BLaER1 treated with 17β-estradiol and CSF1 and Interleukin-3, amounts not matched to agents 10 nM and 100 nM (cell line): ENCODE data around the gene CETN2.

Experiments
- H3K27ac ChIP-seq, 11 experiments: shearing (Covaris generic); formaldehyde crosslinking; 2 replicates each; pipeline ENCODE4 v1.8.1; 2022
- H3K27me3 ChIP-seq, 11 experiments: shearing (Covaris generic); formaldehyde crosslinking; 2 replicates each; pipeline ENCODE4 v1.8.1; 2022
- H3K36me3 ChIP-seq, 11 experiments: shearing (Covaris generic); formaldehyde crosslinking; 2 replicates each; pipeline ENCODE4 v1.8.1; 2022
- H3K4me1 ChIP-seq, 10 experiments: shearing (Covaris generic); formaldehyde crosslinking; 2 replicates each; pipeline ENCODE4 v1.8.1; 2022
- H3K4me2 ChIP-seq, 11 experiments: shearing (Covaris generic); formaldehyde crosslinking; 2 replicates each; pipeline ENCODE4 v1.8.1; 2022
- H3K4me3 ChIP-seq, 10 experiments: shearing (Covaris generic); formaldehyde crosslinking; 2 replicates each; pipeline ENCODE4 v1.8.1; 2022
- H3K9ac ChIP-seq, 11 experiments: shearing (Covaris generic); formaldehyde crosslinking; 2 replicates each; pipeline ENCODE4 v1.8.1; 2022
- H3K9me3 ChIP-seq, 11 experiments: shearing (Covaris generic); formaldehyde crosslinking; replicated peaks in 1 of 11; 2 replicates each; pipeline ENCODE4 v1.8.1; 2022
- H4K20me1 ChIP-seq, 11 experiments: shearing (Covaris generic); formaldehyde crosslinking; 2 replicates each; pipeline ENCODE4 v1.8.1; 2022
- Cebpa-rat ChIP-seq, 11 experiments: shearing (Covaris generic); IDR thresholded peaks; 2 replicates each; pipeline ENCODE4 v1.8.1; 2022

Gene CETN2

GRCh38 chrX:152830312-152831305, at the start of gene CETN2, which contains the start of gene NSDHL:
TSS of gene CETN2 (minus strand) at chrX:152830757. CDS start at chrX:152830710, 47 bp downstream.
TSS of gene NSDHL (plus strand) at chrX:152831063. CDS start at chrX:152846325, 15,262 bp downstream.
- Histone ChIP-seq H3K36me3 (peaks cover 0 to 22% (median 5%) of the 10 kb centered on the region in 11 experiments; a peak in 6 of 22 replicates), H3K9ac (peak within 1 kb of the TSS; percentile 77 to 88 (median 86)), H3K9me3 (0 out of 22 replicates have a peak, but pooled peaks cover 0 to 6% (median 0%) of the 10 kb centered on the region in 11 experiments), H3K4me2 (peak within 1 kb of the TSS; percentile 75 to 90 (median 84)), H3K27ac (peak within 1 kb of the TSS; percentile 53 to 82 (median 76); a peak in 21 of 22 replicates), H3K4me3 (peak within 1 kb of the TSS; percentile 66 to 82 (median 72)), H3K4me1 (peaks cover 13 to 20% (median 17%) of the 10 kb centered on the region in 10 experiments; a peak in 17 of 20 replicates), H4K20me1 (peaks cover 0 to 37% (median 6%) of the 10 kb centered on the region in 11 experiments; a peak in 12 of 22 replicates), H3K27me3 (peaks cover 60 to 93% (median 86%) of the 10 kb centered on the region in 11 experiments)
- peak in 2 of 11 experiments; percentile 7 to 12; a peak in 1 of 22 replicates for TF ChIP-seq Cebpa-rat (IDR thresholded peaks at IDR 0.05)

GRCh38 chrX:152878976-152879755, 48.6 kb upstream of the CETN2 start:
- TF ChIP-seq Cebpa-rat (IDR thresholded peaks at IDR 0.05) = no peak
- peaks cover 0 to 32% (median 6%) of the 10 kb centered on the region in 11 experiments; a peak in 7 of 22 replicates for H3K9me3 ChIP-seq

GRCh38 chrX:152876931-152877840, 46.6 kb upstream of the CETN2 start:
- H3K27me3 ChIP-seq = peaks cover 79 to 96% (median 94%) of the 10 kb centered on the region in 11 experiments
- no peak overlapping the region for H3K9ac ChIP-seq
- no peak overlapping the region for H3K4me2 ChIP-seq
- no peak for TF ChIP-seq Cebpa-rat (IDR thresholded peaks at IDR 0.05)
- no peaks in the 10 kb centered on the region for H3K36me3 ChIP-seq
- peaks cover 0 to 6% (median 0%) of the 10 kb centered on the region in 11 experiments; a peak in 5 of 22 replicates for H4K20me1 ChIP-seq
- H3K4me3 ChIP-seq = no peak overlapping the region
- H3K27ac ChIP-seq = no peak overlapping the region
- H3K4me1 ChIP-seq = peaks cover 0 to 16% (median 8%) of the 10 kb centered on the region in 10 experiments; a peak in 11 of 20 replicates
- H3K9me3 ChIP-seq = peaks cover 0 to 32% (median 6%) of the 10 kb centered on the region in 11 experiments; a peak in 7 of 22 replicates

More at GRCh38 chrX:152878976-152879755, 48.6 kb upstream of the CETN2 start:
- H3K27ac ChIP-seq = no peak overlapping the region
- H3K4me2 ChIP-seq = peak overlapping the region in 7 of 11 experiments; percentile 16 to 45 (median 26); a peak in 11 of 22 replicates
- H4K20me1 ChIP-seq = peaks cover 0 to 6% (median 0%) of the 10 kb centered on the region in 11 experiments; a peak in 5 of 22 replicates
- peaks cover 0 to 16% (median 8%) of the 10 kb centered on the region in 10 experiments; a peak in 11 of 20 replicates for H3K4me1 ChIP-seq
- no peak overlapping the region for H3K4me3 ChIP-seq
- H3K27me3 ChIP-seq = peaks cover 99 to 100% (median 100%) of the 10 kb centered on the region in 11 experiments
- H3K36me3 ChIP-seq = no peaks in the 10 kb centered on the region
- H3K9ac ChIP-seq = no peak overlapping the region

- TF ChIP-seq Cebpa-rat (IDR thresholded peaks at IDR 0.05) = no peak
- Histone ChIP-seq H3K36me3 (peaks cover 0 to 30% (median 15%) of the 10 kb centered on the region in 11 experiments; a peak in 14 of 22 replicates), H3K9ac (no peak overlapping the region), H4K20me1 (peaks cover 0 to 32% (median 5%) of the 10 kb centered on the region in 11 experiments; a peak in 9 of 22 replicates), H3K9me3 (peaks cover 0 to 19% (median 5%) of the 10 kb centered on the region in 11 experiments; a peak in 7 of 22 replicates), H3K4me3 (no peak overlapping the region), H3K27ac (no peak overlapping the region), H3K4me1 (peaks cover 0 to 17% (median 3%) of the 10 kb centered on the region in 10 experiments; a peak in 9 of 20 replicates), H3K27me3 (peaks cover 63 to 96% (median 93%) of the 10 kb centered on the region in 11 experiments), H3K4me2 (no peak overlapping the region)
Observed at GRCh38 chrX:152873361-152873760, 42.8 kb upstream of the CETN2 start.

GRCh38 chrX:152872522-152872921, 42.0 kb upstream of the CETN2 start:
- H3K27ac ChIP-seq = no peak overlapping the region
- peaks cover 0 to 34% (median 11%) of the 10 kb centered on the region in 11 experiments; a peak in 9 of 22 replicates for H4K20me1 ChIP-seq
- peaks cover 3 to 38% (median 18%) of the 10 kb centered on the region in 11 experiments; a peak in 16 of 22 replicates for H3K36me3 ChIP-seq
- H3K27me3 ChIP-seq = peaks cover 62 to 96% (median 93%) of the 10 kb centered on the region in 11 experiments
- no peak overlapping the region for H3K4me2 ChIP-seq
- no peak for TF ChIP-seq Cebpa-rat (IDR thresholded peaks at IDR 0.05)
- H3K4me3 ChIP-seq = no peak overlapping the region
- H3K4me1 ChIP-seq = peaks cover 0 to 11% (median 0%) of the 10 kb centered on the region in 10 experiments; a peak in 4 of 20 replicates
- no peak overlapping the region for H3K9ac ChIP-seq
- peaks cover 0 to 19% (median 5%) of the 10 kb centered on the region in 11 experiments; a peak in 7 of 22 replicates for H3K9me3 ChIP-seq

- peaks cover 0 to 13% (median 5%) of the 10 kb centered on the region in 11 experiments; a peak in 7 of 22 replicates for H3K9me3 ChIP-seq
- H3K9ac ChIP-seq = no peak overlapping the region
- no peak overlapping the region for H3K27ac ChIP-seq
- no peak for TF ChIP-seq Cebpa-rat (IDR thresholded peaks at IDR 0.05)
- H4K20me1 ChIP-seq = peaks cover 0 to 34% (median 13%) of the 10 kb centered on the region in 11 experiments; a peak in 10 of 22 replicates
- H3K27me3 ChIP-seq = peaks cover 62 to 96% (median 93%) of the 10 kb centered on the region in 11 experiments
- peaks cover 0 to 11% (median 0%) of the 10 kb centered on the region in 10 experiments; a peak in 4 of 20 replicates for H3K4me1 ChIP-seq
- H3K4me3 ChIP-seq = no peak overlapping the region
- peaks cover 10 to 49% (median 29%) of the 10 kb centered on the region in 11 experiments; a peak in 20 of 22 replicates for H3K36me3 ChIP-seq
- H3K4me2 ChIP-seq = peak overlapping the region in 2 of 11 experiments; percentile 11 to 29; a peak in 2 of 22 replicates
Observed at GRCh38 chrX:152871260-152871659, 40.7 kb upstream of the CETN2 start.

GRCh38 chrX:152869972-152870371, 39.4 kb upstream of the CETN2 start:
- H4K20me1 ChIP-seq = peaks cover 0 to 38% (median 13%) of the 10 kb centered on the region in 11 experiments; a peak in 11 of 22 replicates
- H3K36me3 ChIP-seq = peaks cover 16 to 62% (median 36%) of the 10 kb centered on the region in 11 experiments; a peak in 21 of 22 replicates
- no peak overlapping the region for H3K27ac ChIP-seq
- no peak overlapping the region for H3K9ac ChIP-seq
- TF ChIP-seq Cebpa-rat (IDR thresholded peaks at IDR 0.05) = no peak
- H3K27me3 ChIP-seq = peaks cover 63 to 96% (median 93%) of the 10 kb centered on the region in 11 experiments
- no peak overlapping the region for H3K4me3 ChIP-seq
- H3K9me3 ChIP-seq = peaks cover 0 to 2% (median 0%) of the 10 kb centered on the region in 11 experiments; a peak in 3 of 22 replicates
- no peak overlapping the region for H3K4me2 ChIP-seq
- peaks cover 0 to 11% (median 0%) of the 10 kb centered on the region in 10 experiments; a peak in 4 of 20 replicates for H3K4me1 ChIP-seq
